Stimulated activated CD8-positive, alpha-beta memory T cell treated with anti-CD3 and anti-CD28 coated beads, Interleukin-15, amount 100 ng/mL, for 1 hour (primary cell): ENCODE measurements around the gene CSPG4.
"Not testable (repeated sequence)": the region's sequence is repeated elsewhere in the genome, so short reads cannot be mapped to it uniquely, and the experiment has no call there.

Source experiments
- DNase-seq: peaks from one replicate; pipeline ENCODE4 v3.0.0-alpha.2; 2020; ENCODE audit warnings: low read depth

Gene CSPG4

GRCh38 chr15:75648156-75649000 lies 64.3 kb downstream of the CSPG4 start:
- DNase-seq = no peak

- no peak for DNase-seq
Measured at GRCh38 chr15:75647370-75648155, 65.1 kb downstream of the CSPG4 start, which contains the start of gene SNX33. Gene SNX33 (plus strand): TSS chr15:75647912. CDS start chr15:75649103, 1,191 bp downstream.

GRCh38 chr15:75646944-75647364 lies 65.7 kb downstream of the CSPG4 start:
- no peak for DNase-seq

- no peak for DNase-seq
Measured at GRCh38 chr15:75646112-75646943, 66.3 kb downstream of the CSPG4 start.

- DNase-seq = no peak
Measured at GRCh38 chr15:75644376-75644775, 68.3 kb downstream of the CSPG4 start.

- no peak for DNase-seq
Measured at GRCh38 chr15:75641603-75642002, 71.0 kb downstream of the CSPG4 start.

GRCh38 chr15:75641179-75641503 lies 71.5 kb downstream of the CSPG4 start:
- DNase-seq = no peak

- DNase-seq = no peak
Measured at GRCh38 chr15:75640483-75641178, 72.0 kb downstream of the CSPG4 start.

GRCh38 chr15:75639709-75640482 lies 72.8 kb downstream of the CSPG4 start, which contains the start of gene IMP3:
Gene IMP3 (minus strand): TSS chr15:75640224. CDS start chr15:75640168, 56 bp downstream.
- DNase-seq = peak; percentile 84

- DNase-seq = no peak
Measured at GRCh38 chr15:75639191-75639708, 73.4 kb downstream of the CSPG4 start.

- DNase-seq = no peak
Measured at GRCh38 chr15:75637245-75638009, 75.2 kb downstream of the CSPG4 start.

GRCh38 chr15:75636026-75636425 lies 76.6 kb downstream of the CSPG4 start:
- no peak for DNase-seq

- DNase-seq = not testable (repeated sequence)
Measured at GRCh38 chr15:75633922-75634321, 78.7 kb downstream of the CSPG4 start.

GRCh38 chr15:75631935-75632334 lies 80.7 kb downstream of the CSPG4 start:
- no peak for DNase-seq

- peak; percentile 81 for DNase-seq
Measured at GRCh38 chr15:75625542-75626347, 86.9 kb downstream of the CSPG4 start, which contains the start of gene SNUPN. Gene SNUPN (minus strand): TSS chr15:75625725. CDS start chr15:75621051, 4,674 bp downstream.
